ENCODE data around the gene COL4A5. TPM values are rescaled to one million over a fixed set of nuclear protein-coding genes. Genes with fewer than 3 reads are reported as not detected.

The COL4A5 gene
- total RNA-seq, 1 experiment from 2014 or later = 51.3 TPM

DNA sequence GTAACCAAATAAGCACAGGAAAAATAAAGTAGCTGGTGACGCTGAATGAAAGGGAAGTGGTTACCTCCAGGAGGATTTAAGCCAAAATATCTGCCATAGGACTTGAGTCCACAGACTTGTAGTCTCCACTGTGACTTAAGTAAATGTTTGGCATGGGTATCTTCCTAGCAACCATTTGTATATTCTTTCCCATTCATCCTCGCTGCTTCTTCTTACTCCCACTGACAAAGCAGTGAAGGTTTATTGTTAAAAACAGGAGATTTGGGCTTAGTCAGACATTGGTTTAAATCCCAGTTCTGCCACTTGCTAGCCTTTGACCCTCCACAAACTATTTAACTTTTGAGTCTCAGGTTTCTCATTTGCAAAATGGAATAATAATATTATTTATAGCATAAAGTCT is 23.7 kb upstream of the COL4A5 start:
- no peaks in the 10 kb centered on the region for H4K20me1 ChIP-seq (ENCODE audit: control insufficient read depth, insufficient read depth, insufficient read length)
- no peaks in the 10 kb centered on the region for H3K27me3 Mint-ChIP-seq (ENCODE audit: low read depth)
- H3K14ac ChIP-seq (ENCODE audit: insufficient read depth, low read length) = no peak overlapping the region
- no peak overlapping the region for H3K4me2 ChIP-seq (ENCODE audit: insufficient read depth, insufficient read length, low read length)
- H3K36me3 Mint-ChIP-seq (ENCODE audit: insufficient read depth in 1 of 3, low read depth in 3 of 3) = no peaks in the 10 kb centered on the region
- no peak overlapping the region for H3K4me3 Mint-ChIP-seq
- H3K9ac ChIP-seq (ENCODE audit: extremely low read depth, insufficient read length, low read length) = no peak overlapping the region
- no peak overlapping the region for H2BK15ac ChIP-seq (ENCODE audit: low read depth, low read length)
- H3T11ph ChIP-seq (ENCODE audit: low read length) = no peak overlapping the region
- no peak overlapping the region for H4K5ac ChIP-seq (ENCODE audit: insufficient read length, low read depth, low read length)
- H3K9me3 Mint-ChIP-seq = no peaks in the 10 kb centered on the region
- H3K4ac ChIP-seq (ENCODE audit: low read depth, low read length) = no peak overlapping the region
- H3K56ac ChIP-seq (ENCODE audit: insufficient read length, low read depth, low read length) = no peak overlapping the region
- H2BK20ac ChIP-seq (ENCODE audit: low read depth, low read length, poor library complexity, severe bottlenecking) = no peak overlapping the region
- H3K79me1 ChIP-seq (ENCODE audit: insufficient read depth, low read depth, low read length, poor library complexity, severe bottlenecking) = no peaks in the 10 kb centered on the region
- H3K23ac ChIP-seq (ENCODE audit: insufficient read length, low read depth, low read length) = no peak overlapping the region
- H3K23me2 ChIP-seq (ENCODE audit: insufficient read length, low read depth, low read length, poor library complexity, severe bottlenecking) = no peaks in the 10 kb centered on the region
- H2AFZ ChIP-seq (ENCODE audit: low read length) = no peak overlapping the region
- no peak overlapping the region for H2BK120ac ChIP-seq (ENCODE audit: low read depth, low read length, poor library complexity, severe bottlenecking)
- H3K27me3 ChIP-seq (ENCODE audit: insufficient read depth, low read length) = no peaks in the 10 kb centered on the region
- no CpG with 5 or more reads among the region's 2 CpGs for WGBS (ENCODE audit: extremely low coverage, insufficient read length, low lambda C conversion rate)
- peaks cover 5% of the 10 kb centered on the region for H3K4me1 ChIP-seq (ENCODE audit: insufficient read depth, low read length)
- DNase-seq = no peak
- no peak overlapping the region for H3K27ac ChIP-seq (ENCODE audit: insufficient read length, low read depth, low read length)
- no peaks in the 10 kb centered on the region for H3K79me2 ChIP-seq (ENCODE audit: insufficient read depth, low read length)
- no peaks in the 10 kb centered on the region for H3K9me3 ChIP-seq (ENCODE audit: control insufficient read depth, low read depth, low read length)
- H4K91ac ChIP-seq (ENCODE audit: insufficient read length, low read depth, low read length) = no peak overlapping the region
- H3K18ac ChIP-seq (ENCODE audit: insufficient read length, low read depth, low read length) = no peak overlapping the region
- H3K4me1 Mint-ChIP-seq = peaks cover 66 to 70% of the 10 kb centered on the region in 2 experiments
- no peak overlapping the region for H4K8ac ChIP-seq (replicated peaks; ENCODE audit: insufficient read length, low read depth, low read length)
- no peak overlapping the region for H2AK5ac ChIP-seq (ENCODE audit: insufficient read length, low read length)
- H2BK5ac ChIP-seq (ENCODE audit: insufficient read length, low read length) = no peak overlapping the region
- TF ChIP-seq, protein P1, sequence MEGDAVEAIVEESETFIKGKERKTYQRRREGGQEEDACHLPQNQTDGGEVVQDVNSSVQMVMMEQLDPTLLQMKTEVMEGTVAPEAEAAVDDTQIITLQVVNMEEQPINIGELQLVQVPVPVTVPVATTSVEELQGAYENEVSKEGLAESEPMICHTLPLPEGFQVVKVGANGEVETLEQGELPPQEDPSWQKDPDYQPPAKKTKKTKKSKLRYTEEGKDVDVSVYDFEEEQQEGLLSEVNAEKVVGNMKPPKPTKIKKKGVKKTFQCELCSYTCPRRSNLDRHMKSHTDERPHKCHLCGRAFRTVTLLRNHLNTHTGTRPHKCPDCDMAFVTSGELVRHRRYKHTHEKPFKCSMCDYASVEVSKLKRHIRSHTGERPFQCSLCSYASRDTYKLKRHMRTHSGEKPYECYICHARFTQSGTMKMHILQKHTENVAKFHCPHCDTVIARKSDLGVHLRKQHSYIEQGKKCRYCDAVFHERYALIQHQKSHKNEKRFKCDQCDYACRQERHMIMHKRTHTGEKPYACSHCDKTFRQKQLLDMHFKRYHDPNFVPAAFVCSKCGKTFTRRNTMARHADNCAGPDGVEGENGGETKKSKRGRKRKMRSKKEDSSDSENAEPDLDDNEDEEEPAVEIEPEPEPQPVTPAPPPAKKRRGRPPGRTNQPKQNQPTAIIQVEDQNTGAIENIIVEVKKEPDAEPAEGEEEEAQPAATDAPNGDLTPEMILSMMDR (conservative IDR thresholded peaks at IDR 0.05) = no peak
- H2BK12ac ChIP-seq (ENCODE audit: insufficient read length, low read depth, low read length) = no peak overlapping the region
- no peak overlapping the region; a peak in 2 of 7 replicates for H3K27ac Mint-ChIP-seq

Measured in H9 (cell line).